SW480 (cell line): ENCODE measurements around the gene THSD4.
"Not testable (repeated sequence)": the region's sequence is repeated elsewhere in the genome, so short reads cannot be mapped to it uniquely, and the experiment has no call there.

ENCODE experiments used
- DNase-seq: peaks from one replicate; pipeline ENCODE4 v3.0.0-alpha.2; 2016; ENCODE audit warnings: low spot score

Gene THSD4

GRCh38 chr15:71723344-71723743 lies 608.1 kb downstream of the THSD4 start:
- no peak for DNase-seq

GRCh38 chr15:71725207-71725955 lies 610.1 kb downstream of the THSD4 start:
- not testable (repeated sequence) for DNase-seq

DNA sequence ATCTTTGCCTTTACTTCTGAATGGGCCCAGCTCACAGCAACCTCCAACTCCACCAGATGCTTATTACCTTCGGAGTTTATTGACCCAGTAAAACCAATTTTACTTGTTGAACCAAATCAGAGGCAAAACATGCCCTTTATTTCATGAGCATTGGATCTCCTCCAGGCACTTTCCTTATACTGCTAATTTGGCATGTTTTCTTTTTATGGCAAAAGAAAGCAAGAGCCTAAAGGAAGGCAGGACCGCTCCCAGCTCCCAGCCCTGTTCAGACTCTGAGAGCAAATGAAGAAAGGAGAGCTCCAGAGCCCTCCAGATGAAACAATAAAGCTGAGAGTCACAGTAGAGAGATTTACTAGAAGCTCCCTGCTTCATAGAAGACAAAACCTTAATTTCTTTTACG lies 613.6 kb downstream of the THSD4 start:
- DNase-seq: no peak

- DNase-seq: no peak
These were observed 614.0 kb downstream of the THSD4 start for GRCh38 chr15:71729319-71729718.

DNA sequence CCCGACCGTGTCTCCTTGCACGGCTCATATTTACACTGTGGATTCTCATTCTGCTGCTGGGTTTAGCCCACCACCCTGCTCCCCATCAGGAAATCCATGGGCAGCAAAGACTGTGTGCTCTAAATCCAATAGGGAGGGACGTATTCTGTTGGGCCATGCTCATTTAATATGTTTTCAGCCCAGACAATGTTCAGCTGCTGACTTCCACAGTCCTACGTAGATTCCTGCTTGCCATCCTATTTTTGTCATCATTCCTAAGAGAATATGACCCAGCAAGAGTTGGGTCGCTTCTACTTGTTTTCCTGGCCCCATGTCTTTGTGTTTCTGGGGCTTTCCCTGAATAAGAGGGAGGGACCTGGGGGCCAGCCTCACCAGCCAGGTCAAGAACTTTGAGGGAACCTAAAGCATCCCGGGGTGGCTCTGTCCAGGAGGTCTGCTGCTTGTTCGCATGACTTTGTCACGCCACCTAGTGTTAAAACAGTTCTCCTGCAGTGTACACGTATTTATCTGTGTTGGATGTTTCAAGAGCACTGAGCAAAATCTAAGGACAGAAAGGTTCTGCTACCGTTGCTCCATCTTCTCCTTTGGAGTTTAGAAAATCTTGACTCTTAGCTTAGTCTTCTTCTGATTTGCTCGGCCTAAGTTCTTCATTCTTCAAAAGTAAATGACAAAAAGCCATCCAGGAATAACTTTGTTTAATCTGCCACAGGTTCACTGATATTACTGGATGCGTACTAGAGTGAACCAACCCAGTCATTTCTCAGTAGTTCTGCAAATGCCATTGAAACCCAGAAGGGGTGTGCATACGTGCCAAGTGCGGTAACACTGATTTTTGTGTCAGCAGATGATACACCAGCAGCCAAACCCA lies 615.2 kb downstream of the THSD4 start:
- DNase-seq: peak; percentile 66

- DNase-seq: no peak
These were observed 617.4 kb downstream of the THSD4 start for GRCh38 chr15:71732636-71733035.

DNA sequence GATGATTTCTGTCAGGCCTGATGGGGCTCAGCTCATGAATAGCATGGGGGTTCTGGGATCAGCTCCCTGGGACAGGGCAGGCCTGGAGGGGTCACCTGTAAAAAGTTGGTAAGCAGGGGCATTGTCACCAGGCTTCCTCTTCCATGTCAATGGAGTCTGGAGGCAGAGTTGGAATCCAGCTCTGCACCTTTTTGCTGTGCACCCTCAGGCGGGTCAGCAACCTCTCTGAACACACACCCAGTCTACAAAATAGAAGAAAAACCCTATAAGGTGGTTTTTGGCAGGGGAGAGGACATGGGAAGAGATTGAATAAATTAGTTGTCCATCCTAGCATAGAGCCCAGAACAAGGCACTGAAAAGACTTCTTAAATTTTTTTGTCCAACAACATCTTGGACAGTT lies 617.9 kb downstream of the THSD4 start:
- DNase-seq: no peak

GRCh38 chr15:71734709-71735384 lies 619.6 kb downstream of the THSD4 start:
- DNase-seq: no peak

DNA sequence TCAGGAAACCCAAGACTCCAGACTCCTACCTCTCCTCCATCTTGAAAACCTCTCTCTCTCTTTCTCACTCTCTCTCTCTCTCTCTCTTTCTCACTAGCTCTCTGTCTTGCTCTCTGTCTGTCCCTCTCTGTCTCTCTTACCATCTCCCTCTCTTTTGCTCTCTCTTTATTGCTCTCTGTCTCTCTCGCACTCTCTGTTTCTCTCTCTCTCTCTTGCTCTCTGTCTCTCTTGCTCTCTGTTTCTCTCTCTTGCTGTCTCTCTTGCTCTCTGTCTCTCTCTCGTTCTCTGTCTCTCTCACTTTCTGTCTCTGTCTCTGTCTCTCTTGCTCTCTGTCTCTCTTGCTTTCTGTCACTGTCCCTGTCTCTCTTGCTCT lies 620.1 kb downstream of the THSD4 start:
- no peak for DNase-seq

- no peak for DNase-seq
These were observed 621.1 kb downstream of the THSD4 start for GRCh38 chr15:71736286-71736947.

DNA sequence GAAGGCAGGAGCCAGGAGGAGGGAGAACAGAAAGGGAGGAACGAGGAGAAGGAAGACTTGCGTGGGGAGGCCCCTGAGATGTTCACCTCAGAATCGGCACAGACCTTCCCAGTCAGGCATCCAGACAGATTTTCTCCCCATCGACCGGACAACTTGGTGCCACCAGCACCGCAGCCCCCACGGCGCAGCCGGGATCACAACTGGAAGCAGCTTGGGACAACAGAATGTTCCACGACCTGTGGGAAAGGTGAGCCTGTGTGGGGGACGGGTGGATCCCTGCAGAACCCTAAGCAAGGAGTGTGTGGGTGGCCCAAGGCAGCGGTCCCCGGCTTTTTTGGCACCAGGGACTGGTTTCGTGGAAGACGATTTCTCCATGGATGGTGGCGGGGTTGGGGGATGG lies 622.5 kb downstream of the THSD4 start:
- DNase-seq: no peak

GRCh38 chr15:71739355-71739754 lies 624.1 kb downstream of the THSD4 start:
- DNase-seq: no peak

- DNase-seq: no peak
These were observed 627.7 kb downstream of the THSD4 start for GRCh38 chr15:71742964-71743363.

- peak; percentile 48 for DNase-seq
These were observed 628.7 kb downstream of the THSD4 start for GRCh38 chr15:71743861-71744382.

DNA sequence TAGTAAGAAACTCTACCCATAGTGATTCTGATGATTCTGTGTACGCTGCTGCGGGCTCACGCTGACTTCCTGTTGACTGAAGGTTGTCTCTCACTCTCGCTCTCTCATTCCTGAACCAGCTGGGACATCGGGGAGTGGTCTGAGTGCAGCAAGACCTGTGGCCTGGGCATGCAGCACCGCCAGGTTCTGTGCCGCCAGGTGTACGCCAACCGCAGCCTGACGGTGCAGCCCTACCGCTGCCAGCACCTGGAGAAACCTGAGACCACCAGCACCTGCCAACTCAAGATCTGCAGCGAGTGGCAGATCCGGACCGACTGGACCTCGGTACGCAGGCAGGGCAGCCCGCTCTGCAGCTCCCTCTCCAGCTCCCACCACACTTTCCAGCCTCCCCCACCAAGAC lies 631.4 kb downstream of the THSD4 start:
- peak; percentile 89 for DNase-seq

GRCh38 chr15:71747128-71748083 lies 632.1 kb downstream of the THSD4 start:
- peak; percentile 95 for DNase-seq

DNA sequence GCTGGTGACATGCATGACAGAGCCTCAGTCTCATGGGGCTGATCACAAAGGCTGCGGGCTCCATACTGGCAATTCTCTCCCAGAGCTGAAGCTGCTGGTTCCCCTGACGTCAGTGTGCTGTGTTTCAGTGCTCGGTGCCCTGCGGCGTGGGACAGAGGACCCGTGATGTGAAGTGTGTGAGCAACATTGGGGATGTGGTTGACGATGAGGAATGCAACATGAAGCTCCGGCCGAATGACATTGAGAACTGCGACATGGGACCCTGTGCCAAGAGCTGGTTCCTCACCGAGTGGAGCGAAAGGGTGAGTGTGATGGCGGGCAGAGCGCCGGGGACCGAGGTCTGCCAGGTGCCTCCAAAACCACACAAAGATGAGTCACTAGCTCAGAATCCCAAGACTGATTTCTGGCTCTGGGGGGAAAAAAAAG lies 633.0 kb downstream of the THSD4 start:
- DNase-seq: peak; percentile 84

- no peak for DNase-seq
These were observed 634.2 kb downstream of the THSD4 start for GRCh38 chr15:71749500-71749899.

- no peak for DNase-seq
These were observed 636.9 kb downstream of the THSD4 start for GRCh38 chr15:71752128-71752527.

GRCh38 chr15:71752604-71753289 lies 637.5 kb downstream of the THSD4 start:
- peak; percentile 54 for DNase-seq
